ENCODE data around the gene HPCAL4. TPM values are rescaled to one million over a fixed set of nuclear protein-coding genes. Genes with fewer than 3 reads are reported as not detected.

The HPCAL4 gene
- total RNA-seq, 6 donors from 2014 or later = under 0.01 to 1.1 (median 0.43) TPM

DNA sequence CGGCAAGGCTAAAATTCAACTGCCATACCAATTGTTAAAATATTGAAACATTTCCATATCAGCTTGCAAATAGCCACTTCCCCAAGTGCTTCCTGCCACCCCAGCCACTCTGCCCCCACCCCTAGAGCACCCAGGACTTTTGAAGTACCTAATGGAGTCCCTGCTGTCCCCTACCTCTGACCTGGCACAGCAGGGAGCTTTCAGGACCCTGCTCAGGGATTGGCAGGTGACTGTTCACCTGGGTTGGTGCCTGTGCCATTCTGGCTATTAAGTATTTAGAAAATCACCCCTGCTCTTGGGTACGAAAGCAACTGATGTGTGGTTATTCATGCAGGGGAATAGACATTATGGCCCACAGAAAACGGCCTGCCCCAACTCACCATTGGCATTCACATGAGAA lies 9.1 kb upstream of the HPCAL4 start:
- Histone ChIP-seq H3K27ac (no peak overlapping the region), H3K36me3 (no peaks in the 10 kb centered on the region), H3K4me3 (no peak overlapping the region), H3K4me1 (peaks cover 6 to 14% (median 9%) of the 10 kb centered on the region in 4 donors), H3K27me3 (no peaks in the 10 kb centered on the region), H3K9me3 (no peaks in the 10 kb centered on the region)
- TF ChIP-seq, protein P1, sequence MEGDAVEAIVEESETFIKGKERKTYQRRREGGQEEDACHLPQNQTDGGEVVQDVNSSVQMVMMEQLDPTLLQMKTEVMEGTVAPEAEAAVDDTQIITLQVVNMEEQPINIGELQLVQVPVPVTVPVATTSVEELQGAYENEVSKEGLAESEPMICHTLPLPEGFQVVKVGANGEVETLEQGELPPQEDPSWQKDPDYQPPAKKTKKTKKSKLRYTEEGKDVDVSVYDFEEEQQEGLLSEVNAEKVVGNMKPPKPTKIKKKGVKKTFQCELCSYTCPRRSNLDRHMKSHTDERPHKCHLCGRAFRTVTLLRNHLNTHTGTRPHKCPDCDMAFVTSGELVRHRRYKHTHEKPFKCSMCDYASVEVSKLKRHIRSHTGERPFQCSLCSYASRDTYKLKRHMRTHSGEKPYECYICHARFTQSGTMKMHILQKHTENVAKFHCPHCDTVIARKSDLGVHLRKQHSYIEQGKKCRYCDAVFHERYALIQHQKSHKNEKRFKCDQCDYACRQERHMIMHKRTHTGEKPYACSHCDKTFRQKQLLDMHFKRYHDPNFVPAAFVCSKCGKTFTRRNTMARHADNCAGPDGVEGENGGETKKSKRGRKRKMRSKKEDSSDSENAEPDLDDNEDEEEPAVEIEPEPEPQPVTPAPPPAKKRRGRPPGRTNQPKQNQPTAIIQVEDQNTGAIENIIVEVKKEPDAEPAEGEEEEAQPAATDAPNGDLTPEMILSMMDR (IDR thresholded peaks at IDR 0.05) = no peak
- 73 to 76% methylated on average over 3 of the region's 3 CpGs for WGBS, 2 donors
- DNase-seq = no peak
- ATAC-seq (ENCODE audit: low FRiP score in 2 of 2) = no peak

DNA sequence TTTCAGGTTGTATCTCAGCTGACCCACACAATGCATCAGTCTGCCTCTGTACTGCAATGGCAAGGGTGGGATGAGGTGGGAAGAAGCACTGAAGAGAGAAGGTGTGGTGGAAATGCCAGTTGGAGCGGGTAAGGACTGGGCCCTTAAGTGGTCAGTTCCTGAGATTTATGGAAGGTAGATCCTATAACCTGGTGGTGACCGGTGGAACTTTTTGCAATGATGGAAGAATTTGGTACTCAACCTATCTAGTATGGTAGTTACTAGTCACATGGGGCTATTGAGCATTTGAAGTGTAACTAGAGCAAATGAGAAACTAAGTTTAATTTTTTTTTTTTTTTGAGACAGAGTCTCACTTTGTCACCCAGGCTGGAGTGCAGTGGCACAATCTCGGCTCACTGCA lies 8.2 kb upstream of the HPCAL4 start:
- no peak for TF ChIP-seq EP300 (IDR thresholded peaks at IDR 0.05)
- TF ChIP-seq POLR2A (IDR thresholded peaks at IDR 0.05) = no peak
- TF ChIP-seq POLR2AphosphoS5 (IDR thresholded peaks at IDR 0.05) = no peak
- TF ChIP-seq, protein P1 (IDR thresholded peaks at IDR 0.05) = peak in 1 of 6 experiments; percentile 20

DNA sequence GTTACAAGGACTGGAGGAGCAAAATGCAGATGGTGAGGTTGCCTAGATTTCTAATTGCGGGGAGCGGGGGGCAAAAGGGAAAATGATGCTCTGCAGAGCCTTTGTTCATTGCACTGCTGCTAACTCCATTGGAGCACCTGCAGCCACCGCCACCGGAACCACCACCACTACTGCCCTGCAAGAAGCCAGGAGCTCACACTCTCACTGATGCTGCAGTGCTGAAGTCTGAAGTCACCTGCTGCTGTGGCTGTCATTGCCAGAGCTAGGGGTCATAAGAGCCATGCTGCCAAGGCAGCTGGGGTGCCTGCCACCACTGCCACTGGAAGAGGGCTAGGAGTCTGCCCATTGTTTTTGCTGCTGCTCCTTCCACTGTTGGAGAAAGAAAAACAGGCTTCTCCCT lies 7.3 kb upstream of the HPCAL4 start:
- TF ChIP-seq POLR2A (IDR thresholded peaks at IDR 0.05) = no peak
- TF ChIP-seq EP300 (IDR thresholded peaks at IDR 0.05) = no peak
- TF ChIP-seq, protein P1 (IDR thresholded peaks at IDR 0.05) = no peak
- no peak for TF ChIP-seq POLR2AphosphoS5 (IDR thresholded peaks at IDR 0.05)
- Histone ChIP-seq H3K27me3 (no peaks in the 10 kb centered on the region), H3K27ac (no peak overlapping the region), H3K4me1 (peaks cover 6 to 14% (median 9%) of the 10 kb centered on the region in 4 donors), H3K9me3 (no peaks in the 10 kb centered on the region), H3K36me3 (no peaks in the 10 kb centered on the region), H3K4me3 (no peak overlapping the region)
- 93 to 97% methylated on average over 4 of the region's 4 CpGs for WGBS, 2 donors
- DNase-seq (no peak), ATAC-seq (ENCODE audit: low FRiP score in 2 of 2) (no peak)

More for the DNA sequence above, 8.2 kb upstream of the HPCAL4 start:
- no peaks in the 10 kb centered on the region for H3K27me3 ChIP-seq
- ATAC-seq (ENCODE audit: low FRiP score in 2 of 2) (no peak), DNase-seq (no peak)
- H3K36me3 ChIP-seq = no peaks in the 10 kb centered on the region
- no peak overlapping the region for H3K27ac ChIP-seq
- H3K4me3 ChIP-seq = no peak overlapping the region
- WGBS, 2 donors = 95% methylated on average over 3 of the region's 3 CpGs
- H3K9me3 ChIP-seq = no peaks in the 10 kb centered on the region
- peaks cover 6 to 14% (median 9%) of the 10 kb centered on the region in 4 donors for H3K4me1 ChIP-seq

DNA sequence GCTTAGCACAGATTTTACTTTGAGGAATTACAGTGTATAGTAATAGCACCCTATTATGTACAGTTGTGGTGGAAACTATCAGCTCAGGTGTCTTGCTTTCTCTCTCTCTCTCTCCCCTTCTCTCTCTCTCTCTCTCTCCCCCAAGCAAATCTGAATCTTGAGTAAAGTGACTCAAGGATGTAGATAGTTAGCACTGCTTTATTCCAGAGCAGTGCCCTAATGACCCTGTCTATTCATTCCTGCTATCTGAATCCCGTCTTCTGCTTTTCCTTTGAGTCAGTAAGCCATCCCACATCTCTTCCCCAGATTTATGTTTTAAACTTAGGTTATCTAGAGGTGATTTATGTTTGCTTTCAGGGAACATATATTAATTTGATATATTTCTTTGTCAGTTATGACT lies 5.2 kb upstream of the HPCAL4 start:
- H3K27ac ChIP-seq = no peak overlapping the region
- TF ChIP-seq POLR2AphosphoS5 (IDR thresholded peaks at IDR 0.05) (no peak), POLR2A (IDR thresholded peaks at IDR 0.05) (no peak), EP300 (IDR thresholded peaks at IDR 0.05) (no peak)
- TF ChIP-seq, protein P1 (IDR thresholded peaks at IDR 0.05) = no peak
- peaks cover 10 to 19% (median 15%) of the 10 kb centered on the region in 4 donors for H3K4me1 ChIP-seq
- peaks cover 0 to 12% (median 5%) of the 10 kb centered on the region in 4 donors for H3K27me3 ChIP-seq
- DNase-seq = no peak
- WGBS, 2 donors = 77 to 81% methylated on average over 1 of the region's 1 CpG
- no peaks in the 10 kb centered on the region for H3K36me3 ChIP-seq
- no peak for ATAC-seq (ENCODE audit: low FRiP score in 2 of 2)
- H3K4me3 ChIP-seq = no peak overlapping the region
- H3K9me3 ChIP-seq = no peaks in the 10 kb centered on the region

DNA sequence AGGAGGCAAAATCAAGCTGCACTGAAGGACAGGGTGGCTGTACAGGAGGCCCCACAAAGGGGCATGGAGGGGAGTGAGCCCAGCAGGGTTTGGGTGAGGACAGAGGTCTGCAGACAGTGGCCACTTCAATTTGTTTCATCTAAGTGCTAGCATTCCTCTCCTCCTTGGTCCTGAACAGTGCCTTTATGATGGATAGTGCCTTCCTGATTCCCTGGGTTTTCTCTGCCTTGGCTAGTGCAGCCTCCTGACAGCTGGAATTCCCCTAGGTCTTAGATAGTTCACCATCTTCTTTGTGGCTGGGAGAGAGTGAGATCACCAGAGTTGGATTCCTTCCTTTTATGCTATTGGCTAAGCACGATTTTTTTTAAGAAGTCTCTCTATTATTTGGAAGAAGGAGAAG lies 3.8 kb upstream of the HPCAL4 start:
- H3K36me3 ChIP-seq = no peaks in the 10 kb centered on the region
- no peak overlapping the region for H3K4me3 ChIP-seq
- TF ChIP-seq, protein P1 (IDR thresholded peaks at IDR 0.05) = no peak
- no peak for TF ChIP-seq POLR2AphosphoS5 (IDR thresholded peaks at IDR 0.05)
- TF ChIP-seq EP300 (IDR thresholded peaks at IDR 0.05) = no peak
- no peak for TF ChIP-seq POLR2A (IDR thresholded peaks at IDR 0.05)
- H3K9me3 ChIP-seq = no peaks in the 10 kb centered on the region
- no peak for ATAC-seq (ENCODE audit: low FRiP score in 2 of 2)
- H3K27me3 ChIP-seq = peaks cover 0 to 12% (median 5%) of the 10 kb centered on the region in 4 donors
- WGBS, 2 donors = 8 to 13% methylated on average over 1 of the region's 1 CpG
- no peak overlapping the region for H3K27ac ChIP-seq
- DNase-seq = no peak
- peaks cover 18 to 25% (median 24%) of the 10 kb centered on the region in 4 donors for H3K4me1 ChIP-seq
